ACC112 (cell line): ENCODE data around the gene COL11A2.

Source experiments
- H2AFZ ChIP-seq: fragments of 200-600 bp; sonication (generic); one replicate; pipeline ENCODE4 v1.6.0; 2017; ENCODE audit warnings: antibody characterized with exemption, low read length; ENCODE audit not compliant: unreplicated experiment
- H3K27ac ChIP-seq: fragments of 200-600 bp; sonication (generic); 2 replicates; pipeline ENCODE4 v1.5.1; 2014; ENCODE audit warnings: low read depth, mild to moderate bottlenecking, antibody characterized with exemption, low read length, moderate library complexity
- H3K27me3 ChIP-seq: fragments of 200-600 bp; sonication (generic); 2 replicates; pipeline ENCODE4 v1.6.1; 2014; ENCODE audit warnings: mild to moderate bottlenecking, antibody characterized with exemption, low read length, moderate library complexity, mixed read lengths; ENCODE audit not compliant: insufficient read depth
- H3K36me3 ChIP-seq: fragments of 200-600 bp; sonication (generic); 2 replicates; pipeline ENCODE4 v1.6.1; 2016; ENCODE audit warnings: mild to moderate bottlenecking, antibody characterized with exemption, low read length, moderate library complexity, mixed read lengths; ENCODE audit not compliant: insufficient read depth
- H3K4me1 ChIP-seq: fragments of 200-600 bp; sonication (generic); one replicate; pipeline ENCODE4 v1.6.1; 2016; ENCODE audit warnings: low read length, mixed read lengths; ENCODE audit not compliant: insufficient read depth, unreplicated experiment, control insufficient read depth
- H3K4me3 ChIP-seq: fragments of 200-600 bp; sonication (generic); 2 replicates; pipeline ENCODE4 v1.5.1; 2014; ENCODE audit warnings: mild to moderate bottlenecking, low read depth, low read length
- H3K79me2 ChIP-seq: fragments of 200-600 bp; sonication (generic); one replicate; pipeline ENCODE4 v1.6.0; 2016; ENCODE audit warnings: low read length; ENCODE audit not compliant: control insufficient read depth, unreplicated experiment, insufficient read depth

COL11A2 gene

GRCh38 chr6:33192671-33193602 is 670 bp upstream of the COL11A2 start:
- Histone ChIP-seq H3K4me3 (peak overlapping the region; percentile 47; the same call in 1 of the 2 replicates), H3K79me2 (no peaks in the 10 kb centered on the region), H3K27ac (no peak overlapping the region), H2AFZ (no peak overlapping the region), H3K4me1 (peaks cover 12% of the 10 kb centered on the region), H3K27me3 (peaks cover 24% of the 10 kb centered on the region), H3K36me3 (peaks cover 16% of the 10 kb centered on the region; the same call in 1 of the 2 replicates)

- no peaks in the 10 kb centered on the region for H3K79me2 ChIP-seq
- no peak overlapping the region for H3K4me3 ChIP-seq
Measured at GRCh38 chr6:33191383-33192104, 723 bp downstream of the COL11A2 start.

GRCh38 chr6:33190504-33191107 is 1.7 kb downstream of the COL11A2 start:
- H3K4me1 ChIP-seq, result peaks cover 8% of the 10 kb centered on the region
- no peak overlapping the region for H2AFZ ChIP-seq
- H3K79me2 ChIP-seq, result no peaks in the 10 kb centered on the region
- H3K27me3 ChIP-seq, result peaks cover 24% of the 10 kb centered on the region
- no peak overlapping the region for H3K4me3 ChIP-seq
- no peak overlapping the region for H3K27ac ChIP-seq
- H3K36me3 ChIP-seq, result peaks cover 13% of the 10 kb centered on the region; the same call in 1 of the 2 replicates

More at GRCh38 chr6:33191383-33192104, 723 bp downstream of the COL11A2 start:
- H3K4me1 ChIP-seq, result peaks cover 8% of the 10 kb centered on the region
- H3K27ac ChIP-seq, result no peak overlapping the region
- H3K36me3 ChIP-seq, result peaks cover 16% of the 10 kb centered on the region; the same call in 1 of the 2 replicates
- no peak overlapping the region for H2AFZ ChIP-seq
- H3K27me3 ChIP-seq, result peaks cover 24% of the 10 kb centered on the region

DNA sequence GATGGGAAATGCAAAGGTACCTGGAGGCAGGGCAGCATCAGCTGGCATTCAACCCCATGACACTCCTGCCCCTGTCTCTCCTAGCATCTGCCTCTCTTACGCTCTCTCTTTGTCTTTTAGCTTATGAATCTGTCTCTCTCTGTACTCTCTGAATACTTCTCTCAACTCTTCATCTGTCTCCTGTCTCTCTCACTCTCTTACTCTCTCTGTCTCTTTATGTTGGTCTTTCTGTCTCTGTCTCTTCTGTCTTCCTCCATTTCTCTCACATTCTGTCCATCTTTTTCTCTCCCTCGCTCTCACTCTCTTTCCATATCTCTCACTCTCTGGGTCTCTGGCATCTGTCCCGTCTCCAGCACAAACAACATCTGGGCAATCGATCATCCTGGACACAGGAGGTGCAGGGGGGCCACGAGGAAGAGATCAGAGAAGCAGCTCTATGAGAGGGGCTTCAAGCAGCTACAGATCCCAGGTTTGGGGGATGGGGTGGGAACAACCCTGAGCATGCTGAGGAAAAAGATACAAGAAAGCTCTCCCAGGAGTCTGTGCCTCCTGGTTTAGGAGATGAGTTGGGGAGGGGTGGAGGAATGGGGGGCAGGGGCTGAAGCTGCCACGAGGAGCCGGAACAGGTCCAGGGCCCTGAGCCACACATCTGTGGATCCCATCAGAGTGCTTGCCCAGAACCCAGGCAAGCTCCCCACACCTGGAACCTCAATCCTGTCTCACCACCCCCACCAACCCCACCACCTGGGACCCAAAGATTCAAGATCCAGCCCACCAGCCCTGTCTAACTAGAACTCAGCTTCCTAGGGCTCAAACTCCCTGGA is 2.4 kb downstream of the COL11A2 start:
- Histone ChIP-seq H3K27ac (no peak overlapping the region), H3K4me1 (peaks cover 8% of the 10 kb centered on the region), H3K4me3 (no peak overlapping the region), H3K27me3 (peaks cover 24% of the 10 kb centered on the region), H2AFZ (no peak overlapping the region), H3K36me3 (peaks cover 7% of the 10 kb centered on the region; the same call in 1 of the 2 replicates), H3K79me2 (no peaks in the 10 kb centered on the region)

GRCh38 chr6:33189164-33189563 is 3.1 kb downstream of the COL11A2 start:
- Histone ChIP-seq H3K4me1 (peaks cover 8% of the 10 kb centered on the region), H3K79me2 (no peaks in the 10 kb centered on the region), H3K4me3 (no peak overlapping the region), H2AFZ (no peak overlapping the region), H3K36me3 (0 out of 2 replicates have a peak, but pooled peaks cover under 1% of the 10 kb centered on the region), H3K27ac (no peak overlapping the region), H3K27me3 (peaks cover 24% of the 10 kb centered on the region)

DNA sequence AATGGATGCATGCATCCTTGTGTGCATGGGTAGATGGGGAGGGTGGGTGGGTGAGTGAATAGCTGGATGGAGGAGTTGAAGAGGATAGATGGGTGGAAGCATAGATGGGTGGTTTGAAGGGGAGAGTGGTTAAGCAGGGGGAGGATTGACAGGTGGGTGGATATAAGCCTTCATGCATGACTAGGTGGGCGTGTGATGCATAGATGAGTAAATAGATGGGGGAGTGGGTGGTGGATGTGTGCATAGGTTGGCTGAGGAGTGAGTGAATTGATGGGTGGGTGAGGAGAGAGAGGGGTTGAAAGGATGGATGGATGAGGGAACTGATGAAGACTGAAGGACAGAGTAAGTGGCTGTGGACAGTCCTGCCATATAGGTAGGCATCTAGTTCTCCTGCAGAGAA is 4.5 kb downstream of the COL11A2 start:
- H3K36me3 ChIP-seq, result no peaks in the 10 kb centered on the region
- H3K4me3 ChIP-seq, result no peak overlapping the region
- H3K27ac ChIP-seq, result no peak overlapping the region
- H3K79me2 ChIP-seq, result no peaks in the 10 kb centered on the region
- H3K27me3 ChIP-seq, result peaks cover 22% of the 10 kb centered on the region
- H2AFZ ChIP-seq, result no peak overlapping the region
- H3K4me1 ChIP-seq, result peaks cover 8% of the 10 kb centered on the region

- Histone ChIP-seq H3K79me2 (no peaks in the 10 kb centered on the region), H3K4me1 (no peaks in the 10 kb centered on the region)
Measured at GRCh38 chr6:33185654-33186187, 6.5 kb downstream of the COL11A2 start.

DNA sequence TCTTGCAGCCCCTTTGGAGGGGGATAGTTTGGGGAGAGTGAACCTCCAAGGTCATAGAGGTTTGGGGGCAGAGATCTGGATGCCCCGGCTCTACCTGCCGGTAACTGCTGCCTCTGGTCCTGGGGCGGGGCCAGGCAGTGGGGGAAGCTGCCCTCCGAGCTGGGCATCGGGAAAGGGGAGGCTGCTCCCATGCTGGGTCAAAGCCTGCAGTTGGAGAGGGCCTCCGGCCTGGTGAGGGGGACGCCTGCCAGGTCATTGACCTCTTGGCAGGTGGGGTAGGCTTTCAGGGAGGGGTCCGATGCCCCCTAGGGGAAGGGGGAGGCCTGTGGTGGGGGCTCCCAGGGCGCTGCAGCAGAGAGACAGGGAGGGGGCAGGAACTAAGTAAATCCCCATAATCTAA is 7.1 kb downstream of the COL11A2 start:
- no peaks in the 10 kb centered on the region for H3K27me3 ChIP-seq

More at GRCh38 chr6:33185654-33186187, 6.5 kb downstream of the COL11A2 start:
- no peak overlapping the region for H2AFZ ChIP-seq
- no peaks in the 10 kb centered on the region for H3K36me3 ChIP-seq
- H3K4me3 ChIP-seq, result no peak overlapping the region
- no peak overlapping the region for H3K27ac ChIP-seq
- H3K27me3 ChIP-seq, result peaks cover 2% of the 10 kb centered on the region; the same call in 1 of the 2 replicates

DNA sequence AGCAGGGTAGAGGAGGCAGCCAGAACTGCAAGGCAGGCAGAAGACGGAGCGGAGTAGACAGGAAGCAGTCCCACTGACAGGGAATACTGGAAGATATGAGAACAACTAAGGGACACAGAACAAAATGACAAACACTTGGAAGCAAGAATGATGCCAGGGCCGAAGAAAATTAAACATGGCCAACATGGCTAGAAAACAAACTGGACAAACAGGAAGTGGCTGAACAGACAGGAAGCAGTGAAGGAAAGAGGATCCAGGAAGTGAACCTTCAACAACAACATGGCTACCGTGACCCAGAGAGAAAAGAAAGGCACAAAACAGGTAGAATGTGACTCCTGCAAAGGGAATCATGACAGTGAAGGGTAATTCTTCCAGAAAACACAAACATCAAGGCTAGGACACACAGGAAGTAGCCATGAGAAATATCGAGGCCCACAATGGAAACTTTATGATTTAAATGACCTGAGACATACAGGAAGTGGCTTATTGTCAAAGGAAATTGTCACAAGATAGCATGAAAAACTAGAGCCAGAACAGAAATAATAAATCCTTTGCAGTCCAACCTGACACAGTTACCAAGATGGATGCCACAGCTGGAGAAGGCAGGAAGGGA is 9.1 kb downstream of the COL11A2 start:
- no peaks in the 10 kb centered on the region for H3K79me2 ChIP-seq
- H2AFZ ChIP-seq, result peak overlapping the region; percentile 47
- no peaks in the 10 kb centered on the region for H3K27me3 ChIP-seq
- H3K4me1 ChIP-seq, result no peaks in the 10 kb centered on the region
- H3K36me3 ChIP-seq, result no peaks in the 10 kb centered on the region
- no peak overlapping the region for H3K4me3 ChIP-seq
- no peak overlapping the region for H3K27ac ChIP-seq

More for the DNA sequence above, 7.1 kb downstream of the COL11A2 start:
- Histone ChIP-seq H3K4me1 (no peaks in the 10 kb centered on the region), H3K27ac (no peak overlapping the region), H3K36me3 (no peaks in the 10 kb centered on the region), H2AFZ (no peak overlapping the region), H3K4me3 (no peak overlapping the region), H3K79me2 (no peaks in the 10 kb centered on the region)
